ENCODE measurements around the gene AGAP3. TPM values are rescaled to one million over a fixed set of nuclear protein-coding genes. Genes with fewer than 3 reads are reported as not detected.
A peak's percentile ranks its signal among the peaks of the same experiment; 100 is the strongest.

The AGAP3 gene
- total RNA-seq, 2 experiments from 2014 or later = 20.6 to 22.0 TPM

GRCh38 chr7:151113344-151114150 lies 27.3 kb downstream of the AGAP3 start:
- Mint-ChIP-seq H3K4me1 (ENCODE audit: low read depth) (peaks cover 11% of the 10 kb centered on the region), H3K27ac (no peak overlapping the region), H3K36me3 (ENCODE audit: low read depth) (no peaks in the 10 kb centered on the region), H3K9me3 (no peaks in the 10 kb centered on the region), H3K27me3 (peaks cover 17% of the 10 kb centered on the region), H3K4me3 (peak overlapping the region; percentile 42)
- ChIA-PET POLR2A (interaction anchor here (0.8 to 1.0 kb wide), 3 partner anchors 11 to 57 kb away, joined by 3 read pairs; partner anchors contain the start of gene AGAP3), CTCF (interaction anchor here (1.5 to 4.9 kb wide), 6 partner anchors 10 to 150 kb away, joined by 4 to 38 read pairs (median 10); partner anchors contain the start of genes ABCB8, GBX1 and TMUB1)
- intact Hi-C loops (cut with micrococcal nuclease) = loop anchor here (10.0 kb wide), 1 partner anchor 191 kb away; no protein-coding TSS in a partner anchor
- no peak for TF ChIP-seq CTCF (IDR thresholded peaks at IDR 0.05)
- ATAC-seq (no peak), DNase-seq (no peak)

GRCh38 chr7:151114151-151115090 lies 28.1 kb downstream of the AGAP3 start:
- ATAC-seq = no peak
- peak overlapping the region; percentile 42 for H3K4me3 Mint-ChIP-seq

GRCh38 chr7:151115121-151115835 lies 29.0 kb downstream of the AGAP3 start:
- DNase-seq = peak; percentile 48
- Mint-ChIP-seq H3K36me3 (ENCODE audit: low read depth) (no peaks in the 10 kb centered on the region), H3K9me3 (no peaks in the 10 kb centered on the region), H3K4me1 (ENCODE audit: low read depth) (peaks cover 11% of the 10 kb centered on the region), H3K4me3 (peak overlapping the region; percentile 58), H3K27me3 (peaks cover 17% of the 10 kb centered on the region), H3K27ac (no peak overlapping the region)
- TF ChIP-seq CTCF (IDR thresholded peaks at IDR 0.05) = no peak
- ChIA-PET CTCF (interaction anchor here (0.6 to 4.9 kb wide), 10 partner anchors 9 to 345 kb away, joined by 3 to 38 read pairs (median 4); partner anchors contain the start of genes ABCB8 and TMUB1), POLR2A (no interaction called here)
- intact Hi-C loops (cut with micrococcal nuclease) = loop anchor here (10.0 kb wide), 1 partner anchor 190 kb away; no protein-coding TSS in a partner anchor
- ATAC-seq = peak; percentile 69

More at GRCh38 chr7:151114151-151115090, 28.1 kb downstream of the AGAP3 start:
- POLR2A ChIA-PET = interaction anchor here (0.8 to 1.0 kb wide), 3 partner anchors 12 to 56 kb away, joined by 3 read pairs; partner anchors contain the start of gene AGAP3
- intact Hi-C loops (cut with micrococcal nuclease) = loop anchor here (10.0 kb wide), 1 partner anchor 190 kb away; no protein-coding TSS in a partner anchor
- peaks cover 11% of the 10 kb centered on the region for H3K4me1 Mint-ChIP-seq (ENCODE audit: low read depth)
- H3K9me3 Mint-ChIP-seq = no peaks in the 10 kb centered on the region
- DNase-seq = no peak
- CTCF ChIA-PET = interaction anchor here (1.3 to 4.9 kb wide), 6 partner anchors 11 to 151 kb away, joined by 4 to 38 read pairs (median 9); partner anchors contain the start of genes ABCB8, GBX1 and TMUB1
- H3K36me3 Mint-ChIP-seq (ENCODE audit: low read depth) = no peaks in the 10 kb centered on the region
- no peak for TF ChIP-seq CTCF (IDR thresholded peaks at IDR 0.05)
- no peak overlapping the region for H3K27ac Mint-ChIP-seq
- H3K27me3 Mint-ChIP-seq = peaks cover 17% of the 10 kb centered on the region

- intact Hi-C loops (cut with micrococcal nuclease) = loop anchor here (10.0 kb wide), 1 partner anchor 189 kb away; no protein-coding TSS in a partner anchor
- CTCF ChIA-PET = interaction anchor here (0.6 to 1.6 kb wide), 7 partner anchors 8 to 346 kb away, joined by 3 to 11 read pairs (median 3); no protein-coding TSS in a partner anchor
- peaks cover 11% of the 10 kb centered on the region for H3K4me1 Mint-ChIP-seq (ENCODE audit: low read depth)
- TF ChIP-seq CTCF (IDR thresholded peaks at IDR 0.05) = no peak
- peaks cover 17% of the 10 kb centered on the region for H3K27me3 Mint-ChIP-seq
- peak overlapping the region; percentile 58 for H3K4me3 Mint-ChIP-seq
- ATAC-seq (peak; percentile 26), DNase-seq (peak; percentile 21)
- no peaks in the 10 kb centered on the region for H3K9me3 Mint-ChIP-seq
- POLR2A ChIA-PET = no interaction called here
- H3K27ac Mint-ChIP-seq = peak overlapping the region; percentile 50
- H3K36me3 Mint-ChIP-seq (ENCODE audit: low read depth) = no peaks in the 10 kb centered on the region
Measured at GRCh38 chr7:151115836-151116418, 29.7 kb downstream of the AGAP3 start.
